H9 (cell line): Measurements from ENCODE around the gene MECR. TPM values are rescaled to one million over a fixed set of nuclear protein-coding genes. Genes with fewer than 3 reads are reported as not detected.

ENCODE experiments used
- DNase-seq: peaks from one replicate; pipeline ENCODE4 v3.0.0-alpha.2; 2017
- H2AFZ ChIP-seq: one replicate; pipeline ENCODE4 v1.6.1; 2013; ENCODE audit warnings: mild to moderate bottlenecking, low read length, control low read depth, moderate library complexity
- H2AK5ac ChIP-seq: 2 replicates; pipeline ENCODE4 v1.6.1; 2013; ENCODE audit warnings: low read length, control low read depth, mixed read lengths; ENCODE audit not compliant: insufficient read length
- H2BK120ac ChIP-seq: one replicate; pipeline ENCODE4 v1.6.1; 2013; ENCODE audit warnings: low read depth, mild to moderate bottlenecking, low read length, control low read depth, inconsistent platforms; ENCODE audit not compliant: poor library complexity, severe bottlenecking
- H2BK12ac ChIP-seq: 2 replicates; pipeline ENCODE4 v1.6.1; 2013; ENCODE audit warnings: low read length, control low read depth, mixed read lengths, low read depth; ENCODE audit not compliant: insufficient read length
- H2BK15ac ChIP-seq: 2 replicates; pipeline ENCODE4 v1.6.1; 2013; ENCODE audit warnings: low read depth, low read length, control low read depth
- H2BK20ac ChIP-seq: one replicate; pipeline ENCODE4 v1.6.1; 2013; ENCODE audit warnings: low read depth, mild to moderate bottlenecking, low read length, control low read depth, inconsistent platforms; ENCODE audit not compliant: poor library complexity, severe bottlenecking
- H2BK5ac ChIP-seq: 2 replicates; pipeline ENCODE4 v1.6.1; 2013; ENCODE audit warnings: low read length, control low read depth, mixed read lengths; ENCODE audit not compliant: insufficient read length
- H3K14ac ChIP-seq: 2 replicates; pipeline ENCODE4 v1.6.1; 2013; ENCODE audit warnings: low read length, control low read depth; ENCODE audit not compliant: insufficient read depth
- H3K18ac ChIP-seq: 2 replicates; pipeline ENCODE4 v1.6.1; 2013; ENCODE audit warnings: low read depth, mild to moderate bottlenecking, mixed read lengths, low read length, control low read depth; ENCODE audit not compliant: insufficient read length
- H3K23ac ChIP-seq: 2 replicates; pipeline ENCODE4 v1.6.1; 2013; ENCODE audit warnings: low read length, control low read depth, mixed read lengths, low read depth; ENCODE audit not compliant: insufficient read length
- H3K23me2 ChIP-seq: 2 replicates; pipeline ENCODE4 v1.6.1; 2013; ENCODE audit warnings: low read depth, mild to moderate bottlenecking, mixed read lengths, low read length, control low read depth; ENCODE audit not compliant: insufficient read length, poor library complexity, severe bottlenecking
- H3K27ac ChIP-seq: 2 replicates; pipeline ENCODE4 v1.5.1; 2013; ENCODE audit warnings: low read length, control low read depth, mixed read lengths, low read depth; ENCODE audit not compliant: insufficient read length
- H3K27me3 ChIP-seq: 2 replicates; pipeline ENCODE4 v1.6.1; 2013; ENCODE audit warnings: low read length, control low read depth, inconsistent platforms; ENCODE audit not compliant: insufficient read depth
- H3K4ac ChIP-seq: 2 replicates; pipeline ENCODE4 v1.6.1; 2013; ENCODE audit warnings: low read depth, mild to moderate bottlenecking, control low read depth, inconsistent platforms, low read length, moderate library complexity
- H3K4me1 ChIP-seq: 2 replicates; pipeline ENCODE4 v1.6.1; 2013; ENCODE audit warnings: low read length, control low read depth, inconsistent platforms; ENCODE audit not compliant: insufficient read depth
- H3K4me2 ChIP-seq: 2 replicates; pipeline ENCODE4 v1.6.1; 2013; ENCODE audit warnings: low read length, control low read depth, mixed read lengths; ENCODE audit not compliant: insufficient read length, insufficient read depth
- H3K56ac ChIP-seq: 2 replicates; pipeline ENCODE4 v1.6.1; 2013; ENCODE audit warnings: low read depth, mild to moderate bottlenecking, mixed read lengths, low read length, control low read depth; ENCODE audit not compliant: insufficient read length
- H3K79me1 ChIP-seq: 2 replicates; pipeline ENCODE4 v1.6.1; 2013; ENCODE audit warnings: low read depth, mild to moderate bottlenecking, moderate library complexity, low read length, control low read depth, inconsistent platforms; ENCODE audit not compliant: insufficient read depth, poor library complexity, severe bottlenecking
- H3K79me2 ChIP-seq: 2 replicates; pipeline ENCODE4 v1.6.1; 2013; ENCODE audit warnings: low read length, control low read depth, inconsistent platforms; ENCODE audit not compliant: insufficient read depth
- H3K9ac ChIP-seq: 2 replicates; pipeline ENCODE4 v1.6.1; 2013; ENCODE audit warnings: low read length, control low read depth, mixed read lengths; ENCODE audit not compliant: insufficient read length; ENCODE audit errors: extremely low read depth
- H3K9me3 ChIP-seq: one replicate; pipeline ENCODE4 v1.6.1; 2013; ENCODE audit warnings: low read depth, low read length, inconsistent platforms; ENCODE audit not compliant: control insufficient read depth
- H3T11ph ChIP-seq: one replicate; pipeline ENCODE4 v1.6.1; 2013; ENCODE audit warnings: mild to moderate bottlenecking, low read length, control low read depth, inconsistent platforms
- H4K20me1 ChIP-seq: one replicate; pipeline ENCODE4 v1.6.1; 2013; ENCODE audit not compliant: control insufficient read depth, insufficient read length, insufficient read depth
- H4K5ac ChIP-seq: 2 replicates; pipeline ENCODE4 v1.6.1; 2013; ENCODE audit warnings: low read depth, mild to moderate bottlenecking, mixed read lengths, low read length, control low read depth; ENCODE audit not compliant: insufficient read length
- H4K8ac ChIP-seq: replicated peaks from 2 replicates; pipeline ENCODE4 v1.6.1; 2013; ENCODE audit warnings: low read length, control low read depth, mixed read lengths, low read depth; ENCODE audit not compliant: insufficient read length
- H4K91ac ChIP-seq: 2 replicates; pipeline ENCODE4 v1.6.1; 2013; ENCODE audit warnings: low read depth, mild to moderate bottlenecking, moderate library complexity, mixed read lengths, low read length, control low read depth; ENCODE audit not compliant: insufficient read length
- H3K27ac Mint-ChIP-seq, 3 experiments: 2 replicates in 2 of 3; 3 replicates in 1 of 3; pipeline ENCODE4 v1.8.0; 2020 to 2021; ENCODE audit warnings: mixed read lengths in 3 of 3, mild to moderate bottlenecking in 1 of 3, moderate library complexity in 1 of 3
- H3K27me3 Mint-ChIP-seq: 2 replicates; pipeline ENCODE4 v1.8.0; 2021; ENCODE audit warnings: low read depth, mild to moderate bottlenecking, moderate library complexity, mixed read lengths
- H3K36me3 Mint-ChIP-seq, 3 experiments: 2 replicates in 2 of 3; 3 replicates in 1 of 3; pipeline ENCODE4 v1.8.0; 2020 to 2021; ENCODE audit warnings: low read depth in 3 of 3, mixed read lengths in 3 of 3; ENCODE audit not compliant: insufficient read depth in 1 of 3
- H3K4me1 Mint-ChIP-seq, 2 experiments: 2 replicates each; pipeline ENCODE4 v1.8.0; 2020; ENCODE audit warnings: mixed read lengths in 2 of 2
- H3K4me3 Mint-ChIP-seq, 2 experiments: 2 replicates in 1 of 2; 3 replicates in 1 of 2; pipeline ENCODE4 v1.8.0; 2020 to 2021; ENCODE audit warnings: mild to moderate bottlenecking in 2 of 2, mixed read lengths in 2 of 2, moderate library complexity in 1 of 2
- H3K9me3 Mint-ChIP-seq, 2 experiments: 2 replicates in 1 of 2; 3 replicates in 1 of 2; pipeline ENCODE4 v1.8.0; 2020; ENCODE audit warnings: mild to moderate bottlenecking in 2 of 2, mixed read lengths in 2 of 2, moderate library complexity in 1 of 2
- WGBS: extraction: QIAGEN DNeasy Blood & Tissue Kit; methylation state at CpG from one replicate; pipeline ENCODE4 v1.1.7; 2013; ENCODE audit warnings: missing lambda C conversion rate, low lambda C conversion rate, mixed read lengths; ENCODE audit not compliant: insufficient read length; ENCODE audit errors: extremely low coverage; 5-methylcytosine and 5-hydroxymethylcytosine counted together
- total RNA-seq: library from RNA; stranded (reverse); gene quantifications from 2 replicates; pipeline ENCODE4 v1.2.1, GENCODE V29; 2021
- TF ChIP-seq, protein P1 (sequence below): fragments of 200-600 bp; sonication (generic); conservative IDR thresholded peaks from 3 replicates; pipeline ENCODE4 v1.8.0; 2021; ENCODE audit warnings: antibody characterized with exemption, mild to moderate bottlenecking

MECR gene
- total RNA-seq, 1 experiment from 2014 or later = 30.9 TPM

DNA sequence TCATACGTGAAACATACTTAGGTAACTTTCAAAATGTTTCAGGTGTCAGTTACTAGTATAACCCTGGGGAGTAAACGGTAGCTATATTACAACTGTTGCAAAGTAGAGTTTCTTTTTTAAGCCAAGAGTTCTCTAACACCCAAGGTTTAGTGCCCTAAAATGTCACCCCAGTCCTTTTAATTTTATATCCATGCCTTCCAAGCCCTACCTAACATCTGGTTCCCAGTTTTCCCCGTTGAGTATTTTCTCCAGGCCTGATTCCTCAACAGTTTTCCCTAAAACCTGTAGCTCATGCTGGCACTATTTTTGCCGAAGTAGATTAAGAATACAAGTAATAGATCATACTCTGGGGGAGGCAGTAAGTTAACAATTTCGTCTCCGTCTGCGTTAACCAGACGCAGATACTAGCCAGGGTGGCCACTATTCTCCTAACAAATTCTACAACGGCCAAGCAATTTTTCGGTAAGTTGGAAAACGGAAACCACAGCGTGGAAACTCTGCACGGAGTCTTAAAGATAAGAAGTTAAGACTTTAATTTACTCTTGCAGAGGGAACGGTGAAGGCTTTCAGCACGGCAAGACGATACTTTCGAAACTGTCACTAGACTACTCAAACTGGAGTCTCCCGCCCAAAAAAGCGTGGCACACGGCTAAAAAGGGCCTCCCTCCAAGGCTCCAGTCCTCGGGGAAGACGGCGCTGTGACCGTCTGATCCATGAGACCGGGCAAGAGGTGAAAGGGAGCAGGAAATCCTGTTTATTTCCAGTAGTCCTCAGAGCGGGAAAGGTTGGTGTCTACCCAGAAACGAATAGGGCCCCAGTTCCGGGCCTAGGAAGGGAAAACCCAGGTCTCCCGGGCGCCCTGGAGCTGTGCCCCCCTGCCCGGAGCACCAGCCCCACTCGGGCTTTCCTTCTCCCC is 50.0 kb downstream of the MECR start:
- no peak overlapping the region for H4K91ac ChIP-seq
- no peak overlapping the region for H2BK5ac ChIP-seq
- H3K14ac ChIP-seq = peak overlapping the region; percentile 98
- no peak overlapping the region for H2BK12ac ChIP-seq
- H3K27ac ChIP-seq = peak overlapping the region; percentile 13
- H4K20me1 ChIP-seq = no peaks in the 10 kb centered on the region
- no peaks in the 10 kb centered on the region for H3K9me3 ChIP-seq
- no peak overlapping the region for H3K23ac ChIP-seq
- no peaks in the 10 kb centered on the region; the same call in 1 of the 2 replicates for H3K4me1 ChIP-seq
- Mint-ChIP-seq H3K27ac (peak overlapping the region; percentile 67 to 99 (median 95)), H3K9me3 (no peaks in the 10 kb centered on the region), H3K4me1 (peaks cover 32 to 35% of the 10 kb centered on the region in 2 experiments), H3K27me3 (no peaks in the 10 kb centered on the region), H3K36me3 (peaks cover 24 to 37% (median 28%) of the 10 kb centered on the region in 3 experiments), H3K4me3 (peak overlapping the region; percentile 95 to 96)
- TF ChIP-seq, protein P1, sequence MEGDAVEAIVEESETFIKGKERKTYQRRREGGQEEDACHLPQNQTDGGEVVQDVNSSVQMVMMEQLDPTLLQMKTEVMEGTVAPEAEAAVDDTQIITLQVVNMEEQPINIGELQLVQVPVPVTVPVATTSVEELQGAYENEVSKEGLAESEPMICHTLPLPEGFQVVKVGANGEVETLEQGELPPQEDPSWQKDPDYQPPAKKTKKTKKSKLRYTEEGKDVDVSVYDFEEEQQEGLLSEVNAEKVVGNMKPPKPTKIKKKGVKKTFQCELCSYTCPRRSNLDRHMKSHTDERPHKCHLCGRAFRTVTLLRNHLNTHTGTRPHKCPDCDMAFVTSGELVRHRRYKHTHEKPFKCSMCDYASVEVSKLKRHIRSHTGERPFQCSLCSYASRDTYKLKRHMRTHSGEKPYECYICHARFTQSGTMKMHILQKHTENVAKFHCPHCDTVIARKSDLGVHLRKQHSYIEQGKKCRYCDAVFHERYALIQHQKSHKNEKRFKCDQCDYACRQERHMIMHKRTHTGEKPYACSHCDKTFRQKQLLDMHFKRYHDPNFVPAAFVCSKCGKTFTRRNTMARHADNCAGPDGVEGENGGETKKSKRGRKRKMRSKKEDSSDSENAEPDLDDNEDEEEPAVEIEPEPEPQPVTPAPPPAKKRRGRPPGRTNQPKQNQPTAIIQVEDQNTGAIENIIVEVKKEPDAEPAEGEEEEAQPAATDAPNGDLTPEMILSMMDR = no peak
- DNase-seq = no peak
- peak overlapping the region; percentile 92 for H3K18ac ChIP-seq
- peak overlapping the region; percentile 99 for H3K4me2 ChIP-seq
- H2BK15ac ChIP-seq = no peak overlapping the region
- H3T11ph ChIP-seq = no peak overlapping the region
- no peak overlapping the region for H4K5ac ChIP-seq
- no peak overlapping the region for H2BK20ac ChIP-seq
- no peak overlapping the region for H2AFZ ChIP-seq
- H3K56ac ChIP-seq = no peak overlapping the region
- H2AK5ac ChIP-seq = no peak overlapping the region
- peak overlapping the region; percentile 93 for H3K9ac ChIP-seq
- 0 out of 2 replicates have a peak overlapping the region, but pooled peaks have one; percentile 40 for H3K4ac ChIP-seq
- H4K8ac ChIP-seq = no peak overlapping the region
- WGBS = no CpG with 5 or more reads among the region's 32 CpGs
- H3K79me2 ChIP-seq = peaks cover 43% of the 10 kb centered on the region
- H3K23me2 ChIP-seq = peaks cover 6% of the 10 kb centered on the region
- H3K27me3 ChIP-seq = no peaks in the 10 kb centered on the region
- H2BK120ac ChIP-seq = no peak overlapping the region
- peaks cover 5% of the 10 kb centered on the region for H3K79me1 ChIP-seq
